Measurements from ENCODE around the gene CTRB1.

The CTRB1 gene

GRCh38 chr16:75226550-75227360, 8.0 kb downstream of the CTRB1 start:
- Histone ChIP-seq H2AFZ (ENCODE audit: low read length, unreplicated experiment) (no peak overlapping the region), H3K4me3 (ENCODE audit: low read depth, low read length) (no peak overlapping the region), H3K4me1 (ENCODE audit: control insufficient read depth, insufficient read depth, low read length, unreplicated experiment) (no peaks in the 10 kb centered on the region), H3K36me3 (ENCODE audit: insufficient read depth, low read length) (peaks cover 6% of the 10 kb centered on the region; the same call in 1 of the 2 replicates), H3K27me3 (ENCODE audit: insufficient read depth, low read length) (no peaks in the 10 kb centered on the region), H3K27ac (ENCODE audit: low read depth, low read length) (no peak overlapping the region), H3K79me2 (ENCODE audit: control insufficient read depth, insufficient read depth, low read length, unreplicated experiment) (no peaks in the 10 kb centered on the region)

DNA sequence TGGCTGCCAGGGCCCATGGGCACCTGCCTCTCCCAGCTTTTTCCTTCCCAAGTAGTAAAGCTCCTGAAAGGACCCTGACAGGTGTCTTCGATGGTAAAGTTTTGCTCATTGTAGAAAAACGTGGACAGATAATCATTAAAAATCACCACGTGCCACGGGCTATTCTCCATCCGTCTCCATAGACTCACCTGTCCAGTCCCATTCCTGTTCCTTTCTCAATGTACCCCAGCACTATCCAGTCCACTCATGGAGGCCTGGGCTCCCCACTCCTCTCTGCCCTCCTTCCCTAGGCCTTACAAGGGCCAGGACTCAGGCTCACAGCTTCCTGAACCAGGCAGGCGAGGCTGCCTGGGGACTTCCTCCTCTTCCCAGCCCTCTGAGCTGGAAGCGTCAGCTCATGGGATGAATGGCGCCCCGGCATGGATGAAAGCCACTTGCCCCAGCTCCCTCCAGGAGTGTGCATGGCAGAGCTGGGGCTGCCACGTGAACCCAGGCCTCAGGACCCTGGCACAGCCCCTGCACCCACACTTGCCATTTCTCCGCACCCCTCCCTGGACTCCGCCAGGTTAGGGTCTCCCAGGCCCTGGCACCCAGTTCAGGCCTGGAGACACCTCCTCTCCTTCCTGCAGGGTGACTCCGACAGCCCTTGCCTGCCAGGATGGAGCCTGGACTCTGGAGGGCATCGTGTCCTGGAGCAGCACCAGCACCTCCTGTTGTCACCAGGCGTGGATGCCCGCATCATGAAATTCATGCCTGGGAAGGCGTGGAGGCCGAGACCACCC, 8.8 kb downstream of the CTRB1 start:
- H3K27ac ChIP-seq (ENCODE audit: low read depth, low read length) = no peak overlapping the region
- H3K4me1 ChIP-seq (ENCODE audit: control insufficient read depth, insufficient read depth, low read length, unreplicated experiment) = no peaks in the 10 kb centered on the region
- no peak overlapping the region for H2AFZ ChIP-seq (ENCODE audit: low read length, unreplicated experiment)
- peaks cover 7% of the 10 kb centered on the region; the same call in 1 of the 2 replicates for H3K36me3 ChIP-seq (ENCODE audit: insufficient read depth, low read length)
- H3K4me3 ChIP-seq (ENCODE audit: low read depth, low read length) = no peak overlapping the region
- H3K27me3 ChIP-seq (ENCODE audit: insufficient read depth, low read length) = no peaks in the 10 kb centered on the region
- peaks cover 2% of the 10 kb centered on the region for H3K79me2 ChIP-seq (ENCODE audit: control insufficient read depth, insufficient read depth, low read length, unreplicated experiment)

- Histone ChIP-seq H3K36me3 (ENCODE audit: insufficient read depth, low read length) (peaks cover 12% of the 10 kb centered on the region; the same call in 1 of the 2 replicates), H3K4me3 (ENCODE audit: low read depth, low read length) (no peak overlapping the region), H3K4me1 (ENCODE audit: control insufficient read depth, insufficient read depth, low read length, unreplicated experiment) (no peaks in the 10 kb centered on the region), H3K27me3 (ENCODE audit: insufficient read depth, low read length) (no peaks in the 10 kb centered on the region), H3K79me2 (ENCODE audit: control insufficient read depth, insufficient read depth, low read length, unreplicated experiment) (peaks cover 5% of the 10 kb centered on the region), H3K27ac (ENCODE audit: low read depth, low read length) (no peak overlapping the region), H2AFZ (ENCODE audit: low read length, unreplicated experiment) (no peak overlapping the region)
These were observed 9.6 kb downstream of the CTRB1 start for GRCh38 chr16:75228143-75228976.

GRCh38 chr16:75229172-75230031, 10.6 kb downstream of the CTRB1 start:
- H3K4me3 ChIP-seq (ENCODE audit: low read depth, low read length) = no peak overlapping the region

DNA sequence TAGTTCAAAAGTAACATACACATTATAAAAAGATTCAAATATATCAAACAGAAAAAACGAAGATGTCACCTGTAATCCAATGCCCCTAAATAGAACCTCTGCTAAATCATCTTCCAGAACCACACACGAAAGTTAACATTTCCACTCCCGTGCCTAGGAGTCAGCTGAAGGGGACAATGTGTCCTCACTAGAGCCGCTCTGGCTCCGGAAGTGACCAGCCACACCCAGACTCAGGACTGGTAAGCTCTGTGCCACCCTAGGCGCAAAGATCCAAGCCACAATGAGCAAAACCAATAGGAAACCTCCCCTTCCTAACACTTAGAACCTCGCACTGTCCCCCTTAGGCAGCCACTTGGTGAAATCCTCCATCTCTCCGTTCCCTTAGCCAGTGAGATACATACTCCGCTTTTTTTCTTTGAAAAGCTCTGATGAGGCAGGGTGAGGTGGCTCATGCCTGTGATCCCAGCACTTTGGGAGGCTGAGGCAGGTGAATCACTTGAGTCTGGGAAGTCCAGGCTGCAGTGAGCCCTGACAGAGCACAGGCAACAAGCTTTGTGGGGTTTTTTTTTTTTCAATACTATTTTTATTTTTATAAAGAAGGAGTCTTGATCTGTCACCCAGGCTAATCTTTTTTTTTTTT, 11.8 kb downstream of the CTRB1 start:
- Histone ChIP-seq H3K4me1 (ENCODE audit: control insufficient read depth, insufficient read depth, low read length, unreplicated experiment) (no peaks in the 10 kb centered on the region), H3K79me2 (ENCODE audit: control insufficient read depth, insufficient read depth, low read length, unreplicated experiment) (peaks cover 15% of the 10 kb centered on the region), H2AFZ (ENCODE audit: low read length, unreplicated experiment) (no peak overlapping the region), H3K27me3 (ENCODE audit: insufficient read depth, low read length) (no peaks in the 10 kb centered on the region), H3K4me3 (ENCODE audit: low read depth, low read length) (no peak overlapping the region), H3K36me3 (ENCODE audit: insufficient read depth, low read length) (peaks cover 17% of the 10 kb centered on the region; the same call in 1 of the 2 replicates), H3K27ac (ENCODE audit: low read depth, low read length) (no peak overlapping the region)

More at GRCh38 chr16:75229172-75230031, 10.6 kb downstream of the CTRB1 start:
- H3K27ac ChIP-seq (ENCODE audit: low read depth, low read length) = no peak overlapping the region
- H3K79me2 ChIP-seq (ENCODE audit: control insufficient read depth, insufficient read depth, low read length, unreplicated experiment) = peaks cover 9% of the 10 kb centered on the region
- H2AFZ ChIP-seq (ENCODE audit: low read length, unreplicated experiment) = no peak overlapping the region
- peaks cover 17% of the 10 kb centered on the region; the same call in 1 of the 2 replicates for H3K36me3 ChIP-seq (ENCODE audit: insufficient read depth, low read length)
- H3K4me1 ChIP-seq (ENCODE audit: control insufficient read depth, insufficient read depth, low read length, unreplicated experiment) = no peaks in the 10 kb centered on the region
- H3K27me3 ChIP-seq (ENCODE audit: insufficient read depth, low read length) = no peaks in the 10 kb centered on the region

GRCh38 chr16:75231570-75231969, 12.8 kb downstream of the CTRB1 start:
- Histone ChIP-seq H3K27me3 (ENCODE audit: insufficient read depth, low read length) (no peaks in the 10 kb centered on the region), H3K36me3 (ENCODE audit: insufficient read depth, low read length) (peaks cover 17% of the 10 kb centered on the region; the same call in 1 of the 2 replicates), H3K4me3 (ENCODE audit: low read depth, low read length) (no peak overlapping the region), H3K4me1 (ENCODE audit: control insufficient read depth, insufficient read depth, low read length, unreplicated experiment) (no peaks in the 10 kb centered on the region), H3K79me2 (ENCODE audit: control insufficient read depth, insufficient read depth, low read length, unreplicated experiment) (peaks cover 25% of the 10 kb centered on the region), H3K27ac (ENCODE audit: low read depth, low read length) (no peak overlapping the region), H2AFZ (ENCODE audit: low read length, unreplicated experiment) (no peak overlapping the region)

GRCh38 chr16:75233611-75233938, 14.8 kb downstream of the CTRB1 start:
- Histone ChIP-seq H3K4me1 (ENCODE audit: control insufficient read depth, insufficient read depth, low read length, unreplicated experiment) (peaks cover 12% of the 10 kb centered on the region), H3K27ac (ENCODE audit: low read depth, low read length) (no peak overlapping the region), H3K27me3 (ENCODE audit: insufficient read depth, low read length) (no peaks in the 10 kb centered on the region), H2AFZ (ENCODE audit: low read length, unreplicated experiment) (no peak overlapping the region), H3K79me2 (ENCODE audit: control insufficient read depth, insufficient read depth, low read length, unreplicated experiment) (peaks cover 45% of the 10 kb centered on the region), H3K4me3 (ENCODE audit: low read depth, low read length) (no peak overlapping the region), H3K36me3 (ENCODE audit: insufficient read depth, low read length) (0 out of 2 replicates have a peak, but pooled peaks cover 11% of the 10 kb centered on the region)

GRCh38 chr16:75234856-75235696, 16.3 kb downstream of the CTRB1 start:
- Histone ChIP-seq H3K36me3 (ENCODE audit: insufficient read depth, low read length) (peaks cover 12% of the 10 kb centered on the region; the same call in 1 of the 2 replicates), H3K4me3 (ENCODE audit: low read depth, low read length) (no peak overlapping the region), H2AFZ (ENCODE audit: low read length, unreplicated experiment) (no peak overlapping the region), H3K27me3 (ENCODE audit: insufficient read depth, low read length) (no peaks in the 10 kb centered on the region), H3K79me2 (ENCODE audit: control insufficient read depth, insufficient read depth, low read length, unreplicated experiment) (peaks cover 60% of the 10 kb centered on the region), H3K27ac (ENCODE audit: low read depth, low read length) (no peak overlapping the region), H3K4me1 (ENCODE audit: control insufficient read depth, insufficient read depth, low read length, unreplicated experiment) (peaks cover 26% of the 10 kb centered on the region)

DNA sequence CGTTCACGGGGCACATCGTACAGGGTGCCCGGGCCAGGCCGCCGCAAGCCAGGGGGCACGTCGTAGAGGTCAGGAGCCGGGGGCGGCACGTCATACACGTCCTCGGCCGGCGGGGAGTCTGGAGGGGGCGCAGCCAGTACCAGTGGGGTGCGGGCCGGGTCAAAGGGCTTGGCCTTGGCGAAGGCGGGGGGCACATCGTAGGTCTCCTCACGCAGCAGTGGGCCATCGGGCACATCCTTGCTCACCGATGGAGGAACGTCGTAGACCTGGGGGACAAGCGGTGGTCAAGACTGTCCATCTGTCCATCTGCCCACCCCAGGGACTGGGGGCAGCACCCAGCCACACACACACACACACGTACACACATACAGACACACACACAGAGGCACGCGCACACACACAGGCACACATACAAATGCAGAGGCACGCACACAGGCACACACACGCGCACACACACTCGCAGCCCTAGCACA, 17.0 kb downstream of the CTRB1 start:
- peaks cover 33% of the 10 kb centered on the region for H3K4me1 ChIP-seq (ENCODE audit: control insufficient read depth, insufficient read depth, low read length, unreplicated experiment)
- no peak overlapping the region for H3K27ac ChIP-seq (ENCODE audit: low read depth, low read length)
- H3K4me3 ChIP-seq (ENCODE audit: low read depth, low read length) = no peak overlapping the region
- H2AFZ ChIP-seq (ENCODE audit: low read length, unreplicated experiment) = no peak overlapping the region
- H3K79me2 ChIP-seq (ENCODE audit: control insufficient read depth, insufficient read depth, low read length, unreplicated experiment) = peaks cover 66% of the 10 kb centered on the region
- peaks cover 14% of the 10 kb centered on the region; the same call in 1 of the 2 replicates for H3K36me3 ChIP-seq (ENCODE audit: insufficient read depth, low read length)
- no peaks in the 10 kb centered on the region for H3K27me3 ChIP-seq (ENCODE audit: insufficient read depth, low read length)

All from ACC112 (cell line).